ENCODE results near the gene TMED3. TPM values are rescaled to one million over a fixed set of nuclear protein-coding genes. Genes with fewer than 3 reads are reported as not detected.

Gene TMED3
- total RNA-seq, 2 donors from 2014 or later = 37.9 to 40.9 TPM

GRCh38 chr15:79357566-79357965, 46.7 kb downstream of the TMED3 start:
- ATAC-seq (no peak), DNase-seq (ENCODE audit: low spot score in 2 of 2) (no peak)
- no peaks in the 10 kb centered on the region for H3K9me3 Mint-ChIP-seq
- H3K36me3 Mint-ChIP-seq = peaks cover 0 to 2% of the 10 kb centered on the region in 2 donors
- peak overlapping the region in 1 of 2 donors; percentile 44 for H3K27ac Mint-ChIP-seq

GRCh38 chr15:79358069-79358468, 47.2 kb downstream of the TMED3 start:
- Mint-ChIP-seq H3K9me3 (no peaks in the 10 kb centered on the region), H3K27ac (peak overlapping the region in 1 of 2 donors; percentile 44), H3K36me3 (peaks cover 0 to 6% of the 10 kb centered on the region in 2 donors)
- no peak for ATAC-seq
- no peak for DNase-seq (ENCODE audit: low spot score in 2 of 2)

- H3K27ac Mint-ChIP-seq = no peak overlapping the region
- H3K9me3 Mint-ChIP-seq = no peaks in the 10 kb centered on the region
- peaks cover 0 to 6% of the 10 kb centered on the region in 2 donors for H3K36me3 Mint-ChIP-seq
- DNase-seq (ENCODE audit: low spot score in 2 of 2) (no peak), ATAC-seq (no peak)
Observed at GRCh38 chr15:79364571-79365240, 53.8 kb downstream of the TMED3 start.

GRCh38 chr15:79365765-79366164, 54.9 kb downstream of the TMED3 start:
- no peak for DNase-seq (ENCODE audit: low spot score in 2 of 2)
- Mint-ChIP-seq H3K36me3 (peaks cover 0 to 6% of the 10 kb centered on the region in 2 donors), H3K27ac (no peak overlapping the region), H3K9me3 (no peaks in the 10 kb centered on the region)
- no peak for ATAC-seq

- no peak for ATAC-seq
- H3K36me3 Mint-ChIP-seq = peaks cover 0 to 6% of the 10 kb centered on the region in 2 donors
- DNase-seq (ENCODE audit: low spot score in 2 of 2) = no peak
- no peak overlapping the region for H3K27ac Mint-ChIP-seq
- no peaks in the 10 kb centered on the region for H3K9me3 Mint-ChIP-seq
Observed at GRCh38 chr15:79366691-79367090, 55.8 kb downstream of the TMED3 start.

- ATAC-seq (no peak), DNase-seq (ENCODE audit: low spot score in 2 of 2) (no peak)
- Mint-ChIP-seq H3K36me3 (no peaks in the 10 kb centered on the region), H3K9me3 (no peaks in the 10 kb centered on the region), H3K27ac (no peak overlapping the region)
Observed at GRCh38 chr15:79370716-79371115, 59.8 kb downstream of the TMED3 start.

DNA sequence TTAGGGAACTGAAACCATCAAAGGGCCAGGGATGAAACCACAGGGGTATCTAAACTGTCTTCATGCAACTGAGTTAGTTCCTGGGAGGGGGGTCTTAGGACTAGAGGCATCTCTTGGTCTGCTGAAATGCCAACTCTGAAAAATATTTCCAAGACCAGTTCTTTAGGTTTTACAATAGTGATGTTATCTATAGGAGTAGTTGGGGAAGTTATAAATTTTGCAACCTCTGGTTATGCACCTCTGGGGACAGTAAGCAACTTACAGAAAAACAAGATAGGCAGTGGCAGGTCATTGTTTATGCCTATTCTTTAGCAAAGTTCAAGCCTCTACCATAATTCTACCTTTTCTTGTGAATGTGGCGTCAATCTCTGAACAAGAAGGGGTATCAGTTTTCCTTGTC, 60.7 kb downstream of the TMED3 start:
- H3K36me3 Mint-ChIP-seq = no peaks in the 10 kb centered on the region
- ATAC-seq = no peak
- no peak overlapping the region for H3K27ac Mint-ChIP-seq
- DNase-seq (ENCODE audit: low spot score in 2 of 2) = no peak
- H3K9me3 Mint-ChIP-seq = no peaks in the 10 kb centered on the region

- no peaks in the 10 kb centered on the region for H3K36me3 Mint-ChIP-seq
- no peaks in the 10 kb centered on the region for H3K9me3 Mint-ChIP-seq
- ATAC-seq = no peak
- no peak overlapping the region for H3K27ac Mint-ChIP-seq
- no peak for DNase-seq (ENCODE audit: low spot score in 2 of 2)
Observed at GRCh38 chr15:79372428-79372827, 61.5 kb downstream of the TMED3 start.

Other genes with a start within 250 kb of the TMED3 start
- not detected for gene RASGRF1, start 220.3 kb upstream of the TMED3 start, total RNA-seq
- gene ANKRD34C, start 28.4 kb upstream of the TMED3 start, total RNA-seq = not detected
- under 1 TPM; 0.53 to 0.55 TPM for gene MINAR1, start 121.2 kb downstream of the TMED3 start, total RNA-seq

All from activated naive CD4-positive, alpha-beta T cell treated with anti-CD3 and anti-CD28 coated beads, Interleukin-2, amount 50 U/mL, for 72 hours (primary cell).